GM12872 (cell line): ENCODE measurements around the gene IL9R.

Experiments
- TF ChIP-seq, protein P1 (sequence below): IDR thresholded peaks from 3 replicates; pipeline ENCODE4 v1.5.1; 2011; ENCODE audit warnings: low read depth, mild to moderate bottlenecking, low read length, moderate library complexity; ENCODE audit not compliant: insufficient read depth

The IL9R gene

DNA sequence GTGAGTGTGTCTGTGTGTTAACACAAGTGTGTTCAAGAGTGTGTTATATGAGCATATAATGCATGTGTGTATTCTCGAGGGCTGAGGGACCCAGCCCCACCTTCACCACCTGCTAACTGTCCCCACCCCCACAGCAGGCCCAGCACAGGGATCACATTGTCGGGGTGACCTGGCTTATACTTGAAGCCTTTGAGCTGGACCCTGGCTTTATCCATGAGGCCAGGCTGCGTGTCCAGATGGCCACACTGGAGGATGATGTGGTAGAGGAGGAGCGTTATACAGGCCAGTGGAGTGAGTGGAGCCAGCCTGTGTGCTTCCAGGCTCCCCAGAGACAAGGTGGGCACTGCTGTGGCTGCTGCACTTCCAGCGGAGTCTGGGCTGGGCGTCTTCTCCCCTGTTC lies 7.6 kb downstream of the IL9R start:
- TF ChIP-seq, protein P1, sequence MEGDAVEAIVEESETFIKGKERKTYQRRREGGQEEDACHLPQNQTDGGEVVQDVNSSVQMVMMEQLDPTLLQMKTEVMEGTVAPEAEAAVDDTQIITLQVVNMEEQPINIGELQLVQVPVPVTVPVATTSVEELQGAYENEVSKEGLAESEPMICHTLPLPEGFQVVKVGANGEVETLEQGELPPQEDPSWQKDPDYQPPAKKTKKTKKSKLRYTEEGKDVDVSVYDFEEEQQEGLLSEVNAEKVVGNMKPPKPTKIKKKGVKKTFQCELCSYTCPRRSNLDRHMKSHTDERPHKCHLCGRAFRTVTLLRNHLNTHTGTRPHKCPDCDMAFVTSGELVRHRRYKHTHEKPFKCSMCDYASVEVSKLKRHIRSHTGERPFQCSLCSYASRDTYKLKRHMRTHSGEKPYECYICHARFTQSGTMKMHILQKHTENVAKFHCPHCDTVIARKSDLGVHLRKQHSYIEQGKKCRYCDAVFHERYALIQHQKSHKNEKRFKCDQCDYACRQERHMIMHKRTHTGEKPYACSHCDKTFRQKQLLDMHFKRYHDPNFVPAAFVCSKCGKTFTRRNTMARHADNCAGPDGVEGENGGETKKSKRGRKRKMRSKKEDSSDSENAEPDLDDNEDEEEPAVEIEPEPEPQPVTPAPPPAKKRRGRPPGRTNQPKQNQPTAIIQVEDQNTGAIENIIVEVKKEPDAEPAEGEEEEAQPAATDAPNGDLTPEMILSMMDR, result no peak

DNA sequence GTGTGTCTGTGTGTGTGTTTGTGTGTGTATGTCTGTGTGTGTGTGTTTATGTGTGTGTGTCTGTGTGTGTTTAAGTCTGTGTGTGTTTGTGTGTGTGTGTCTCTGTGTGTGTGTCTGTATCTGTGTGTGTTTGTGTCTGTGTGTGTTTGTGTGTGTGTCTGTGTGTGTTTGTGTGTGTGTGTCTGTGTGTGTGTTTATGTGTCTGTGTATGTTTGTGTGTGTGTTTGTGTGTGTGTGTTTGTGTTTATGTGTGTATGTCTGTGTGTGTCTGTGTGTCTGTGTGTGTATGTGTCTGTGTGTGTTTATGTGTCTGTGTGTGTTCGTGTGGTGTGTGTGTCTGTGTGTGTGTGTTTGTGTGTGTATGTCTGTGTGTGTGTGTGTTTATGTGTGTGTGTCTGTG lies 11.4 kb downstream of the IL9R start:
- TF ChIP-seq, protein P1, result no peak
